Prostate gland (tissue), 2 donors: ENCODE results near the gene TMEM26.

Experiments used
- CTCF ChIP-seq, 4 experiments: fragments of 200-600 bp in 2 of 4; fragments of 450-650 bp in 2 of 4; sonication (generic) in 2 of 4; IDR thresholded peaks; 1 replicate in 3 of 4; 2 replicates in 1 of 4; pipeline ENCODE4 v1.5.1; 2016 to 2019; ENCODE audit warnings: antibody characterized with exemption in 4 of 4, mild to moderate bottlenecking in 2 of 4, moderate library complexity in 2 of 4
- POLR2A ChIP-seq: fragments of 450-650 bp; IDR thresholded peaks from one replicate; pipeline ENCODE4 v1.6.1; 2016; ENCODE audit warnings: antibody characterized with exemption, mild to moderate bottlenecking
- POLR2AphosphoS5 ChIP-seq: sonication (generic); formaldehyde crosslinking; IDR thresholded peaks from one replicate; pipeline ENCODE4 v1.6.1; 2017; ENCODE audit warnings: antibody characterized with exemption

- no peak for TF ChIP-seq CTCF (IDR thresholded peaks at IDR 0.05)
- no peak for TF ChIP-seq POLR2AphosphoS5
- TF ChIP-seq POLR2A, result no peak
Observed at GRCh38 chr10:61363006-61363405, 90.2 kb downstream of the TMEM26 start.
